ENCODE measurements around the gene UBLCP1.
"Not testable (repeated sequence)": the region's sequence is repeated elsewhere in the genome, so short reads cannot be mapped to it uniquely, and the experiment has no call there.

Gene UBLCP1

GRCh38 chr5:159252195-159252594, 10.9 kb upstream of the UBLCP1 start:
- DNase-seq (ENCODE audit: low read depth in 3 of 3), result no peak

DNA sequence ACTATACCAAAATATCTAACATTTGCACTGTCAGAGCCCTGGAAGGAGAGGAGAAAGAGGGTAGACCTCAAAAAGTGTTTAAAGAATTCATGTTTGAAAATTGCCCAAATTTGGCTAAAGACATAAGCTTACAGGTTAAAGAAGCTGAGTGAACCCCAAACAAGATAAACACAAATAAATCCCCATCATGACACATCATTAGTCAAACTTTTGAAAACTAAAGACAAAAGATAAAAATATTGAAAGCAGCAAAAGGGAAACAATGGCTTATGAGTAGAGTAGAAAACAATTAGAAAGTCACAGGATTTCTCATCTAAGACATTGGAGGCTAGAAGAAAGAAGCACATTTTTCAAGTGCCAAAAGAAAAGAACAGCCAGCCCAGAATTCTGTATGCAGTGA, 6.1 kb upstream of the UBLCP1 start:
- DNase-seq (ENCODE audit: low read depth in 3 of 3), result no peak

DNA sequence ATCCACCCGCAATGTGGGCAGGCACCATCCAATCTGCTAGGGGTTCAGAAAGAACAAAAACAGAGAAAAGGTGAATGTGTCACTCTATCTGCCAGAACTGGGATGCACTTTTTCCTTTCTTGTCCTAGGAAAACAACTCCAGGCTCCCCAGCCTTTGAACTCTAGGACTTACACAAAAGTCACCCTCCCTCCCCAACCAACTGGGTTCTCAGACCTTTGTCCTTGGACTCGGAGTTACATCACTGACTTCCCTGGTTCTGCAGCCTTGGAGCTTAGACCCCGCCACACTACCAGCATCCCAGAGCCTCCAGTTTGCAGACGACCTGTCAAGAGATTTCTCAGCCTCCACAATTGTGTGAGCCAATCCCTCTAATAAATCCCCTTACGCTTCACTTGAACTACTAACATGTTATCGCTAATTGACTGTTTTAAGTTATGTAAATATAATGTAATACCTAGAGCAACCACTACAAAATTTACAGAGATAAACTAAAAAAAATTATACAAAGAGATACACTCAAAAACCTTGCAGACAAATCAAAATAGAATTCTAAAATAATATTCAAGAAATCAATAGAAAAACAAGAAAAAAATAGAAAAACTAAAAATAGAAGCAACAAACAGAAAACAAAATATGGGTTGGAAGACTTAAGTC, 5.3 kb upstream of the UBLCP1 start:
- DNase-seq (ENCODE audit: low read depth in 3 of 3), result no peak

GRCh38 chr5:159258361-159258760, 4.7 kb upstream of the UBLCP1 start:
- no peak for DNase-seq (ENCODE audit: low read depth in 3 of 3)

- DNase-seq (ENCODE audit: low read depth in 3 of 3), result not testable (repeated sequence)
Observed at GRCh38 chr5:159260212-159260611, 2.9 kb upstream of the UBLCP1 start.

GRCh38 chr5:159262472-159262858, 625 bp upstream of the UBLCP1 start:
- no peak for DNase-seq (ENCODE audit: low read depth in 3 of 3)

GRCh38 chr5:159263569-159263905, 447 bp downstream of the UBLCP1 start:
- DNase-seq (ENCODE audit: low read depth in 3 of 3), result no peak

DNA sequence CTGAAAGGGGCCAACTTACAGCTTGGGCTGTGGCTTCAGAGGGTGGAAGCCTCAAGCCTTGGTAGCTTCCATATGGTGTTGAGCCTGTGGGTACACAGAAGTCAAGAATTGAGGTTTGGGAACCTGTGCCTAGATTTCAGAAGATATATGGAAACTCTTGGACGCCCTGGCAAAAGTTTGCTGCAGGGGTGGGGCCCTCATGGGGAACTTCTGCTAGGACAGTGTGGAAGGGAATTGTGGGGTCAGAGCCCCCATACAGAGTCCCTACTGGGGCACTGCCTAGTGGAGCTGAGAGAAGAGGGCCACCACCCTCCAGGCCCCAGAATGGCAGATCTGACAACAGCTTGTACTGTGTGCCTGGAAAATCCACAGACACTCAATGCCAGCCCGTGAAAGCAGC, 3.7 kb downstream of the UBLCP1 start:
- DNase-seq (ENCODE audit: low read depth in 3 of 3), result not testable (repeated sequence)

- no peak for DNase-seq (ENCODE audit: low read depth in 3 of 3)
Observed at GRCh38 chr5:159269723-159270122, 6.6 kb downstream of the UBLCP1 start.

DNA sequence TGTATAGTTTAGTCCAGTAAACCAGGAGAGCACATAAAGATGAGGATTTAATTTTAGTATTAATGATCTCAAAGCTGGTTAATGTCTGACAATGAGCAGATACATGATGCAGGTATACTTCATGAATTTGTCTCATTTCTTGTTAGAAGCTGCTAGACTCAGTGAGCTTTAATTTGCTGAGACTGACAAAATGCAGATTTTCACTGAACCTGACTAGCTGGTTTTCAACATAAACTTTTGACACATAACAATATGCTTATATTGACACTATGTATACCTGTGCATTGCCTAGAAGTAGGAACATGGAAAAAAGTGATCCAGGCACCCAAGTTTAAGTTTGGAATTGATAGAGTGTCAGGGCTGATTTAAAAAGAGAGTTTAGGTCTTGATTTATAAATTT, 10.8 kb downstream of the UBLCP1 start:
- no peak for DNase-seq (ENCODE audit: low read depth in 3 of 3)

GRCh38 chr5:159274676-159275075, 11.6 kb downstream of the UBLCP1 start:
- no peak for DNase-seq (ENCODE audit: low read depth in 3 of 3)

- DNase-seq (ENCODE audit: low read depth in 3 of 3), result no peak
Observed at GRCh38 chr5:159286420-159287035, 23.4 kb downstream of the UBLCP1 start.

GRCh38 chr5:159290741-159291140, 27.7 kb downstream of the UBLCP1 start:
- DNase-seq (ENCODE audit: low read depth in 3 of 3), result no peak

- DNase-seq (ENCODE audit: low read depth in 3 of 3), result no peak
Observed at GRCh38 chr5:159294921-159295320, 31.8 kb downstream of the UBLCP1 start.

DNA sequence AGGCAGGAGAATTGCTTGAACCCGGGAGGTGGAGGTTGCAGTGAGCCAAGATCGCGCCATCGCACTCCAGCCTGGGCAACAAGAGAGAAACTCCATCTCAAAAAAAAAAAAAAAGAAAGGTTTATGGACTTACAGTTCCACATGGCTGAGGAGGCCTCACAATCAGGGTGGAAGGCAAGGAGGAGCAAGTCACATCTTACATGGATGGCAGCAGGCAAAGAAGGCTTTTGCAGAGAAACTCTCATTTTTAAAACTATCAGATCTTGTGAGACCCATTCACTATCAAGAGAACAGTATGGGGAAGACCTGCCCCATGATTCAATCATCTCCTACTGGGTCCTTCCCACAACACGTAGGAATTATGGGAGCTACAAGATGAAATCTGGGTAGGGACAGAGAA, 34.2 kb downstream of the UBLCP1 start:
- DNase-seq (ENCODE audit: low read depth in 3 of 3), result not testable (repeated sequence)

DNA sequence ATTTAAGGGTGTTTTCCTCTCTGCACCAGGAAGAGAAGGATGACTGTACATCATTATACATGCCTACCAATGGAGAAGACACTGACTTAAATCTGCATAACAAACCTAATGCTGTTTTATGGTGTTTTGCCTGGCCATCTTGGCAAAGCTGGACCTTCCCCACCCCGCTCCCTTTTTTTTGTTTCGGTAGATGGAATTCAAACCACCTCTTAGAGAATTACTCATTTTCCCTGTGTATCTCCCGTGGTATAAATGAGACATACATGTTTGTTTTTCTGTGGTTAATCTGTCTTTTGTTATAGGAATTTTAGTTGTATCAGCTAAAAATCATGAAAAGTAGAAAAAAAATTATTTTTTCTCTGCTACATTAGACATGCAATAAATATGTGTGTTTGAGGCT, 38.4 kb downstream of the UBLCP1 start:
- no peak for DNase-seq (ENCODE audit: low read depth in 3 of 3)

GRCh38 chr5:159301929-159302860, 39.1 kb downstream of the UBLCP1 start:
- DNase-seq (ENCODE audit: low read depth in 3 of 3), result not testable (repeated sequence)

DNA sequence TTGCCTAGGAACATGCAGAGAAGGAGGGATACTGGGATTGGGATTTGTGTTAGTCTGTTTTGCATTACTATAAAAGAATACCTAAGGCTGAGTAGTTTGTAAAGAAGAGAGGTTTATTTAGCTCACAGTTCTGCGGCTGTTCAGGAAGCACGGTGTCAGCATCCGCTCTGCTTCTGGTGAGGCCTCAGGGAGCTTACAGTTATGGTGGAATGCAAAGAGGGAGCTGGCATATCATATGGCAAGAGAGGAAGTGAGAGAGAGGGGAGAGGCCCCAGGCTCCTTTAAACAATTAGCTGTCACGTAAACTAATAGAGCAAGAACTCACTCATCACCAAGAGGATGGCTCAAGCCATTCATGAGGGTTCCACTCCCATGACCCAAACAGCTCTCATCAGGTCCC, 40.2 kb downstream of the UBLCP1 start:
- no peak for DNase-seq (ENCODE audit: low read depth in 3 of 3)

GRCh38 chr5:159304961-159305595, 42.0 kb downstream of the UBLCP1 start:
- no peak for DNase-seq (ENCODE audit: low read depth in 3 of 3)

DNA sequence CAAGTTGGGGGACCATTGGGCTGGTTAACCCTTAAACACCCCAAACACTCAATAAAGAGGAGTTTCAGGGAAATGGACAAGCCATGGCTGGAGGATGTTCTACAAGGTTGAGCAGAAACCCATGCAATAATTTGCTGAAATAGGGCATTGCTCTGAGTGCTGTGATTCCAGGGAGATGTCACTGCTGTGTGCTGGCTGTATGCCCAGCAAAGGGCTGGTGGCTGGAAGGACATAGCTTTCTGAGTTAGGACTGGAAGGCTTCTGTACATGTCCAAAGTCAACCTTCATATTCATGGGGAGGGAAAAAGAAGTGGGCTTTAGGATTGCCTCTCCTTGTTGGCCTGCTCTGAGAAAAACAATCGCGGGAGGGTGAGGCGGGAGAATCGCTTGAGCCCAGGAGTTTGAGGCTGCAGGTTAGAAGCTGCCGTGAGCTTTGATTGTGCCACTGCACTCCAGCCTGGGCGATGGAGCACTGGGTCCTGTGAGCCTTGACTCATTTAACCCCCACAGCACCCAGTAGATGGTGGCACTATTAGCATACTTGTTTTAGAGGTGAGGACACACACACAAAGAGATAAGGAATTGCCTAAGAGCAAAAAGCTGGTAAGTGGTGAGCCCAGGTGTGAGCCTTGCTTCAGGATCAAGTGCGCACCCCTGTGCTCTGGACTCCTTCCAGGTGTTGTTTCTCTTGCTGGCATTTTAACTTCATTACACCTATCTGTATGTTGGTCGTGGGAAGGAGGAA, 46.8 kb downstream of the UBLCP1 start:
- DNase-seq (ENCODE audit: low read depth in 3 of 3), result no peak

GRCh38 chr5:159310511-159310910, 47.4 kb downstream of the UBLCP1 start:
- DNase-seq (ENCODE audit: low read depth in 3 of 3), result peak in 1 of 3 experiments; percentile 33

GRCh38 chr5:159311063-159311462, 48.0 kb downstream of the UBLCP1 start:
- DNase-seq (ENCODE audit: low read depth in 3 of 3), result no peak

Measured in stimulated activated CD4-positive, alpha-beta T cell treated with anti-CD3 and anti-CD28 coated beads, TNF-alpha, amount 100 ng/mL, for 24 hours (primary cell).